ENCODE results near the gene RPL21.
"Not testable (repeated sequence)": the region's sequence is repeated elsewhere in the genome, so short reads cannot be mapped to it uniquely, and the experiment has no call there.

Gene RPL21

GRCh38 chr13:27251166-27252091 lies at the start of gene RPL21:
Gene RPL21, plus strand, starts transcription at chr13:27251558. Its CDS starts 2,219 bp downstream, at chr13:27253777.
- peak; percentile 96 for DNase-seq

GRCh38 chr13:27201661-27202060 lies 49.7 kb upstream of the RPL21 start:
- peak; percentile 14 for DNase-seq

- no peak for DNase-seq
These were observed 48.2 kb upstream of the RPL21 start for GRCh38 chr13:27203186-27203585.

GRCh38 chr13:27203854-27204253 lies 47.5 kb upstream of the RPL21 start:
- no peak for DNase-seq

- no peak for DNase-seq
These were observed 42.8 kb upstream of the RPL21 start for GRCh38 chr13:27208514-27208913.

- no peak for DNase-seq
These were observed 40.1 kb upstream of the RPL21 start for GRCh38 chr13:27211271-27211670.

GRCh38 chr13:27211771-27212364 lies 39.5 kb upstream of the RPL21 start:
- DNase-seq = peak; percentile 60

- not testable (repeated sequence) for DNase-seq
These were observed 38.0 kb upstream of the RPL21 start for GRCh38 chr13:27213386-27213785.

- not testable (repeated sequence) for DNase-seq
These were observed 33.6 kb upstream of the RPL21 start for GRCh38 chr13:27217791-27218190.

GRCh38 chr13:27218861-27219260 lies 32.5 kb upstream of the RPL21 start:
- not testable (repeated sequence) for DNase-seq

- no peak for DNase-seq
These were observed 31.7 kb upstream of the RPL21 start for GRCh38 chr13:27219611-27220010.

GRCh38 chr13:27222100-27222499 lies 29.3 kb upstream of the RPL21 start:
- DNase-seq = not testable (repeated sequence)

GRCh38 chr13:27226991-27227390 lies 24.4 kb upstream of the RPL21 start:
- DNase-seq = no peak

- no peak for DNase-seq
These were observed 23.2 kb upstream of the RPL21 start for GRCh38 chr13:27228131-27228530.

GRCh38 chr13:27229642-27230041 lies 21.7 kb upstream of the RPL21 start:
- no peak for DNase-seq

- DNase-seq = no peak
These were observed 17.4 kb upstream of the RPL21 start for GRCh38 chr13:27233964-27234363.

GRCh38 chr13:27236478-27236877 lies 14.9 kb upstream of the RPL21 start:
- DNase-seq = no peak

GRCh38 chr13:27242702-27243101 lies 8.7 kb upstream of the RPL21 start:
- no peak for DNase-seq

- no peak for DNase-seq
These were observed 5.7 kb upstream of the RPL21 start for GRCh38 chr13:27245610-27246009.

GRCh38 chr13:27250833-27251165 lies 559 bp upstream of the RPL21 start:
- no peak for DNase-seq

- DNase-seq = no peak
These were observed 1.1 kb downstream of the RPL21 start for GRCh38 chr13:27252467-27252866.

GRCh38 chr13:27257233-27257568 lies 5.8 kb downstream of the RPL21 start:
- DNase-seq = no peak

GRCh38 chr13:27257648-27258253 lies 6.4 kb downstream of the RPL21 start:
- no peak for DNase-seq
